ENCODE results near the gene PSMD1.

PSMD1 gene

DNA sequence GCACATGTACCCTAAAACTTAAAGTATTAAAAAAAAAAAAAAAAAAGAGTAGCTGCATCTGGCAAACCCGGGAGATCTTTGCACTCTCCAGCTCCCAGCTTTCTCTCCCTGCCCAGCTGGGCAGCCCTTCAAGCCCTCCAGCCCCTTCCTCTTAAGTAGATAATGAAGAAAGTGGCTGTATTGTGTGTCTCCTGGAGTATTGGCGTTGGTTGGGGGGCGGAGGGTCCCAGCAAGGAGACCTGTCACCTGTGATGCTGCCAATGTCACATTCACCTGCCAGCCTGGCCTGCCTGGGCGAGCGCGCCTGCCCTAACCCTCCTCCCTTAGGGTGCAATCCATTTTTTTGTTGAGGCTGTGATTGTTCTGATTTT is 17.4 kb upstream of the PSMD1 start:
- in situ Hi-C loops (cut with MboI; ENCODE audit: low sequenced_read_pairs, unreplicated experiment) = no loop called here
- DNase-seq (ENCODE audit: low spot score) = no peak
- TF ChIP-seq, protein P1, sequence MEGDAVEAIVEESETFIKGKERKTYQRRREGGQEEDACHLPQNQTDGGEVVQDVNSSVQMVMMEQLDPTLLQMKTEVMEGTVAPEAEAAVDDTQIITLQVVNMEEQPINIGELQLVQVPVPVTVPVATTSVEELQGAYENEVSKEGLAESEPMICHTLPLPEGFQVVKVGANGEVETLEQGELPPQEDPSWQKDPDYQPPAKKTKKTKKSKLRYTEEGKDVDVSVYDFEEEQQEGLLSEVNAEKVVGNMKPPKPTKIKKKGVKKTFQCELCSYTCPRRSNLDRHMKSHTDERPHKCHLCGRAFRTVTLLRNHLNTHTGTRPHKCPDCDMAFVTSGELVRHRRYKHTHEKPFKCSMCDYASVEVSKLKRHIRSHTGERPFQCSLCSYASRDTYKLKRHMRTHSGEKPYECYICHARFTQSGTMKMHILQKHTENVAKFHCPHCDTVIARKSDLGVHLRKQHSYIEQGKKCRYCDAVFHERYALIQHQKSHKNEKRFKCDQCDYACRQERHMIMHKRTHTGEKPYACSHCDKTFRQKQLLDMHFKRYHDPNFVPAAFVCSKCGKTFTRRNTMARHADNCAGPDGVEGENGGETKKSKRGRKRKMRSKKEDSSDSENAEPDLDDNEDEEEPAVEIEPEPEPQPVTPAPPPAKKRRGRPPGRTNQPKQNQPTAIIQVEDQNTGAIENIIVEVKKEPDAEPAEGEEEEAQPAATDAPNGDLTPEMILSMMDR (IDR thresholded peaks at IDR 0.05; ENCODE audit: borderline replicate concordance, control extremely low read depth, extremely low read depth, insufficient read depth, missing control alignments) = no peak

DNA sequence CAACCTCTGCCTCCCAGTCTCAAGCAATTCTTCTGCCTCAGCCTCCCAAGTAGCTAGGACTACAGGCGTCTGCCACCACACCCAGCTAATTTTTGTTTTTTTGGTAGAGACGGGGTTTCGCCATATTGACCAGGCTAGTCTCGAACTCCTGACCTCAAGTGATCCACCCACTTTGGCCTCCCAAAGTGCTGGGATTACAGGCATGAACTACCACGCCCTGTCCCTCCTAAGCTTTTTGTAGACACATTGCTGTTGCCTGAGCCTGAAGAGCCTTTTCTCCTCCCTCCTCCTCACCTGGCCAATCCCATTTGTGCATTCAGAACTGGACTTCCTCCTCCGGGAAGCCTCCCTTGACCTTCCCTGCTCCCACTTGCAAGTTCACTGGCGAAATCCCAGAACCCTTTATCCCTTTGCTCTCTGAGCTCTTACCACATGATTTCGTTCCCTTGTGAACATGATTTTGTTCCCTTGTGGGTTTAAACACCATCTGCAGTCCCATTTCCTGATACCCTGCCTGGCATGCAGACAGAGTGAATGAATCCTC is 16.8 kb upstream of the PSMD1 start:
- in situ Hi-C loops (cut with MboI; ENCODE audit: low sequenced_read_pairs, unreplicated experiment) = no loop called here
- no peak for DNase-seq (ENCODE audit: low spot score)
- TF ChIP-seq, protein P1 (IDR thresholded peaks at IDR 0.05; ENCODE audit: borderline replicate concordance, control extremely low read depth, extremely low read depth, insufficient read depth, missing control alignments) = no peak

DNA sequence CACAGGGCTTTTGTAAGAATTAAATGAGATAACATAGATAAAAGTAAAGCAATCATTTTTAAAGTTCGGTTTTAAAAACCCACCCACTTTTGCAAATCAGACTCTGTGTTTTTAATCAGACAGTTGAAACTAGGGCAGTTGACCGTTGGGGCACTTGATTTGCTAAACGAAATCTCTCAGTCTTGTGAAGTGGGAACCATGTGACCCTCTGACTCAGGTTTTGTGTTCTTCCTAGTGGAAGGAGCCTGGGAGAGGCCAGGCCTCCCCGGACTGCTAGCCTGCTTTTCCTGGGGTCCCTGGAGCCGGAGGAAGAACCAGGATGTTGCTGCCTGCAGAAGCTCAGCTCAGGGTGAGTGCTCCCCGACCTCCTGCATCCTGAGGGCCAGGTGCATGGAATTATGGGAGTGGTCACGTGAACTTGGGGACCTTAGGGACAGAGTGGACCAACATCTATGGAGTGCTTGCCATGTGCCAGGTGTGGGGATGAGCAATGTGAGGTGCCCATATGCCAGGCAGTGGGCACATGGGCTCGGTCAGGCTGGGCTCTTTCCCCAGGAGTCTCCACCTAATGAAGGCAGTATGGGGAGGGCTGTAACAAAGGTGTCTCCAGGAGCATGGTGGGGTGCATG is 15.5 kb upstream of the PSMD1 start:
- DNase-seq (ENCODE audit: low spot score) = no peak
- in situ Hi-C loops (cut with MboI; ENCODE audit: low sequenced_read_pairs, unreplicated experiment) = no loop called here
- TF ChIP-seq, protein P1 (IDR thresholded peaks at IDR 0.05; ENCODE audit: borderline replicate concordance, control extremely low read depth, extremely low read depth, insufficient read depth, missing control alignments) = no peak

DNA sequence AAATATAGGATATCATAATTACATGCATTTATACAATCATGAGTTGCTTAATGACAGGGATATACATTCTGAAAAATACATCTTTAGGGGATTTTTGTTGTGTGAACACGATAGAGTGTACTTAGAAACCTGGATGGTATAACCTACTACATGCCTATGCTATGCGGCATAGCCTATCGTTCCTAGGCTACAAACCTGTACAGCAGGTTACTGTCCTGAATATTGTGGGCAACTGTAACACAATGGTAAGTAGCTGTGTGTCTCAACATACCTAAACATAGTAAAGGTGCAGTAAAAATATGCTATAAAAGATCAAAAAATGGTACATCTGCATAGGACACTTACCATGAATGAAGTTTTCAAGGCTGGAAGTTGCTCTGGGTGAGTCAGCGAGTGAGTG is 12.9 kb upstream of the PSMD1 start:
- DNase-seq (ENCODE audit: low spot score) = no peak
- TF ChIP-seq, protein P1 (IDR thresholded peaks at IDR 0.05; ENCODE audit: borderline replicate concordance, control extremely low read depth, extremely low read depth, insufficient read depth, missing control alignments) = no peak

DNA sequence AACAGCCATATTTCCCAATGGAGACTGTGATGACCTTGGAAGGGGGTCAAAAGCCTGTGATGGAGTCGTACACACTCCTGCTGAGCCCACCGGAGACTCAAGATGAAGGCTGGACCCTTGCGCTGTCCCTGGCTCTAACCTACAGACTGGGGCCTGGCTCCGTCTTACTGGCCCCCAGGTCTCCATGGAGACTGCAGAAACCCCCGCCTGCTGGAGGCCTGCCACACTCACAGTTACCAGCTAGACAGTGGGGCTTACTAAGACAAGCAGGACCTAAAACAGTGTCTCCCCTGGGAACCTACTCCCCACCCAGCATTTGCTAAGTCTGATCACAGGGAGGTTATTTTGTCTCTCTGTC is 9.8 kb upstream of the PSMD1 start:
- DNase-seq (ENCODE audit: low spot score) = no peak
- in situ Hi-C loops (cut with MboI; ENCODE audit: low sequenced_read_pairs, unreplicated experiment) = no loop called here
- TF ChIP-seq, protein P1 (IDR thresholded peaks at IDR 0.05; ENCODE audit: borderline replicate concordance, control extremely low read depth, extremely low read depth, insufficient read depth, missing control alignments) = no peak

More for the DNA sequence above, 12.9 kb upstream of the PSMD1 start:
- in situ Hi-C loops (cut with MboI; ENCODE audit: low sequenced_read_pairs, unreplicated experiment) = no loop called here

DNA sequence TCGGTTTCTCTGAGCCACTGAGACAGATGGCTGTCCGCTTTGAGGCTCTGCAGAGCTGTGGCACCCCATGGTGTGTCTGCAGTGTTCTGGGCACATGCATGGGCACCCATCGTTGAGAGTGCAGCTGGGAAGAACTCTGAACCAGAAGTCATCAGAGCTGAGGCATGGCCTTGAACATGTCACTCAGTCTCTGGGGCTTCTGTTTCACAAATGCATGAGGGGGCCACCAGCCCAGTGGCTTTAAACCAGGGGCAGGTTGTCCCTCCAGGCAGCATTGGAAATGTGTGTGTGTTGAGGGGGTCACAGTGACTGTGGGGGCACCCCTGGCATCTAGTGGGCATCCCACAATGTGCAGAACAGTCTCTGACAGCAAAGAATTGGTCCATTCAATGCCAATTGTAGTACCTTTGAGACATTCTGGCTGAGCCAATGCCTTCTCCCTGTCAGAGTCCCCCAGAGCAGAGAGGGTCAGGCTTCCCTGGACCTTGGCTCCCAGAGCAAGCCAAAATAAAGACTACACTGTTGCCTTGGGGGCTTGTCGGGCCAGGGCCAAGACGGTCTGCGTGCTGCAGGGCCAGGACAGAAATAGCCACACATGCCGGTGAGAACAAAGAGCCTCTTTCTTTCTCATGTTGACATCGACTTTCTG is 9.3 kb upstream of the PSMD1 start:
- in situ Hi-C loops (cut with MboI; ENCODE audit: low sequenced_read_pairs, unreplicated experiment) = no loop called here

More for the DNA sequence above, 9.3 kb upstream of the PSMD1 start:
- TF ChIP-seq, protein P1 (IDR thresholded peaks at IDR 0.05; ENCODE audit: borderline replicate concordance, control extremely low read depth, extremely low read depth, insufficient read depth, missing control alignments) = no peak
- no peak for DNase-seq (ENCODE audit: low spot score)
